ENCODE data around the gene PPP6R3.

Gene PPP6R3

GRCh38 chr11:68498321-68498720 is 37.8 kb downstream of the PPP6R3 start:
- no peak for DNase-seq

DNA sequence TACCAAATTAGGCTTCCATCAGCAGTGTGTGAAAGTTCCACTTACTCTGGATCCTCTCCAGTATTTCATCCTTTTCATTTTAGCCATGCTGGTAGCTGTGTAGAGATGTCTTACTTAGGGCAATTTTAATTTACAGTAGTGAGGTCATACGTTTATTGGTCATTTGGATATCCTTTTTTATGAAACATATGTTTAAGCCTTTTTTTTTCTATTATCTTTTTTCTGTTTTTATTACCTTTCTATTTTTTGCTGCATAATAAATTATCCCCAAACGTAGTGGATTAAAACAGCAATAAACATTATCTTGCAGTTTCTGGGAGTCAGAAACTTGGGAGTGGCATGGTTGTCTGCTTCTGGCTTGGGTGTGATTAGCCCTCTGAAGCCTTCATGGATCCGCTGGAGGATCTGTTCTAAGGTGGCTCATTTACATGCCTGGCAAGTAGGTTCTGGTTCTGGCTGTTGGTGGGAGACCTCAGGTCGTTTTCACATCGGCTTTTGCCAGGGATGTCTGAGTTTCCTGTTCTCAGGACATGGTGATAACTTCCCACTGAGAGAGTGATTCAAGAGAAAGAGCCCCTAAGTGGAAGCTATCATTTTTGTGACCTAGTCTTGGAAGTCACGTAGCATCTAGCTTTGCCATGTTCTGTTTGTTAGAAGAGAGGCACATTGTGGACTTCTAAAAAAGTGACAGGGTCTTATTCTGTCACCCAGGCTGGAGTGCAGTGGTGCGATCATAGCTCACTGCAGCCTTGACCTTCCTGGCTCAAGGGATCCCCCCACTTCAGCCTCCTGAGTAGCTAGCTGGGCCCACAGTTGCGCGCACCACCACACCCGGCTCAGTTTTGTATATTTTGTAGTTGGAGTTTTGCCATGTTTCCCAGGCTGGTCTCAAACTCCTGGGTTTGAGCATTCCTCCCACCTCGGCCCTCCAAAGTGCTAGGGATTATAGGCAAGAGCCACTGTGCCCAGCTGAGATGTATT is 38.6 kb downstream of the PPP6R3 start:
- no peak for DNase-seq

DNA sequence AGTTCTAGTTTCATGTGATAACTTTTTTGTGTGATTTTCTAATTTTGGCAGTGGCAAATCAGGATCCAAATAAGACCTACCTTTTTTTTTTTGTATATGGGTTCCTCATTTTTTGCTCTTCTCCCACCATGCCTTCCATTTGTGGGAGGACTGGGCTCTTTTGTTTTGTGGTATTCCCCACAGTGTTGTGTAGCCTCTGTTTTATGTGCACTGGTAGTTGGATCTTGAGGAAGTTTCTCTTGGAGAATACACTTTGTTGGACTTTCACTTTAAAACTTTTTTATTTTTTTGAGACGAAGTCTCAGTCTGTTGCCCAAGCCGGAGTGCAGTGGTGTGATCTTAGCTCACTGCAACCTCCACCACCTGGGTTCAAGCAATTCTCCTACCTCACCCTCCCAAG is 39.7 kb downstream of the PPP6R3 start:
- no peak for DNase-seq

GRCh38 chr11:68501813-68502212 is 41.3 kb downstream of the PPP6R3 start:
- no peak for DNase-seq

- DNase-seq = no peak
Observed at GRCh38 chr11:68503251-68503687, 42.7 kb downstream of the PPP6R3 start.

- DNase-seq = no peak
Observed at GRCh38 chr11:68503792-68504191, 43.2 kb downstream of the PPP6R3 start.

DNA sequence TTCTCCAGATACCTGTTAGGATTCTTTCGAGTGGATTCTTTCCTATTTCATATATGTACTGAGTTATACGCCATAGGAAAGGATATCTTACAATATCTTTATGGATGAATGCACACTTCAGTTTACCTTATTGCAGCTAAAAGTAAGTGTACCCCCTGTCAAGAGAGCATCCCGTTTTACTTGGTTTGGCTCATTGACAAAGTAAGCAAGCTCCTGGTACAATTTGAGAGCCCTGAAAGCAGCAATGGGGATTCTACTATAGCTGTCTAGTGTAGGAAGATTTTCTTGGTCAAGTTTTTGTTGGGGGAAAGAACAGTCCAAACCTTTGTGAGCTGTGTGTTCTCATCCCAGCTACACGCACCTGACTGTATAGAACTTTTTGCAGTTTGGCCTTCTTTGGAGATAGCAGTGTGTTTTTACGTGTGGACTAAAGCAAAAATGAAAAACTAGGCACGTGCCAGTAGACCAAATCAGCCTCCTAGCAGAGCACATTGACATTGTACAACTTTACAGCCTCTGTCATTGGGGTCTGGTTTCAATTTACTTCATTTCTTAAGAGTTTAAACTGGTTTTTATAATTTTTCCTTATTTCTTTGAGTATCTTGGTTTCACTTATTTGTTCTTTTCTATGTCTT is 44.0 kb downstream of the PPP6R3 start:
- no peak for DNase-seq

- DNase-seq = no peak
Observed at GRCh38 chr11:68505596-68505995, 45.0 kb downstream of the PPP6R3 start.

GRCh38 chr11:68506908-68507307 is 46.4 kb downstream of the PPP6R3 start:
- DNase-seq = no peak

- no peak for DNase-seq
Observed at GRCh38 chr11:68508425-68508824, 47.9 kb downstream of the PPP6R3 start.

DNA sequence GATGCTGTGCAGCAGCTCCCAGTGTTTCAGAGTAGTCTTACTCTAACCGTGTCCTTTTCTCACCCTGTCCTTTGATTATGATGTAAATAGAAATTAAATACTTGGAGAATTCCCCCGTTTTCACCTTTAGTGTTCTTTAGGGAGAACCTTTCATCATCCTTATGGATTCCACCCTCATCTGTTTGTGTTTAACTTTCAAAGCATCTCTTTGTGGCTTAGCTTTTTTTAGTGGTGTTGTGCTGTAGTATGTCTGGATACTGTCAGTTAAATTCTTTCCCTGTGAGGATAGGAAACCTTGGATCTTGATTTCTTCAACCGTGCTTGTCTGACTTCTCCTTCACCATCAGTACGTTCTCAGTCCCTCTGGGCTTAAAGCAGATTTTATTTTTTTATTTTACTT is 48.5 kb downstream of the PPP6R3 start:
- no peak for DNase-seq

DNA sequence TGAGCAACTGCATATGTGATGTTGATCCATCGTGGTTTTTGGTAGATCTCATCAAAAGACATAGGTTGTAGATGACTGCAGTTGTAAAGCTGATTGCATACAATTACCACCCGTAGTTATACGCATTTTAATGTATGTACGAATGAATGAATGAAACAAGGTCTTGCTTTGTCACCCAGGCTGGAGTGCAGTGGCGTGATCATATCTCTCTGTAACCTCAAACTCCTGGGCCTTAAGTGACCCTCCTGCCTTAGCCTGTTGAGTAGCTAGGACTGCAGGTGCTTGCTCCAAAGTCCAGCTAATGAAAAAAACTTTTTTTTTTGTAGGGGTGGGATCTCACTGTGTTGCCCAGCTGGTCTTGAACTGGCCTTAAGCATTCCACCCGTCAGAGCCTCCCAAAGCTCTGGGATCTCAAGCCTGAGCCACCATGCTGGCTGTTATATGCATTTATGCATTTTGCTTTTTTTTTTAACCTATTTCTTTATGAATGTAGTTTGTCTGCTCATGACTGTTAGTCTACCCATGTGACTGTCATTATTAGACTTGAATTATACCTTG is 53.5 kb downstream of the PPP6R3 start:
- no peak for DNase-seq

DNA sequence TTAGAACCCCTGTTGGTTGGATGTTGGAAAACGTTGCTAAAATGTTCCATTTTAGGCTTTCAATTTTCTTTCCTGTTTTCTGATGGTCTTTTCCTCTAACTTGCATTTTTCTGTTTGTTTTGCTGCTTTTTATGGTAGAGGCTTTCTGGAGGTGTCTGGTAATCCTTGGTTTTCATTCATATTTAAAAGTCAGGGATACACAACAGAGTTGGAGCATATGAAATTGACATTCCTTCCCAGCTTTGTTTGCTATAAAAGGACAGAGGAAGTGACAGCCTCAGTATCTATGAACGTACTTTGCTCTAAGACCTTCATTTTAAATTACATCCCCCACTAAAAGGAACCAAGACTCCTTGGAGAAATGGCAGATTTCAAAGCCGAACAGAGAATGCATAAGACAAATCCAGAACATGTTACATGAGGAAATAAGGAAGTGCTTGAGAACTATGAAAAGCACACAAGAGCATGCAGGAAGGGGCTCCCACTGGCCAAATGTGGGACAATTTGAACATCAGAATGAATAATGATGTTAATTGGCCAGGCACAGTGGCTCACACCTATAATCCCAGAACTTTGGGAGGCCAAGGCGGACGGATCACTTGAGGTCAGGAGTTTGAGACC is 56.7 kb downstream of the PPP6R3 start:
- DNase-seq = no peak

GRCh38 chr11:68518191-68518590 is 57.6 kb downstream of the PPP6R3 start:
- no peak for DNase-seq

DNA sequence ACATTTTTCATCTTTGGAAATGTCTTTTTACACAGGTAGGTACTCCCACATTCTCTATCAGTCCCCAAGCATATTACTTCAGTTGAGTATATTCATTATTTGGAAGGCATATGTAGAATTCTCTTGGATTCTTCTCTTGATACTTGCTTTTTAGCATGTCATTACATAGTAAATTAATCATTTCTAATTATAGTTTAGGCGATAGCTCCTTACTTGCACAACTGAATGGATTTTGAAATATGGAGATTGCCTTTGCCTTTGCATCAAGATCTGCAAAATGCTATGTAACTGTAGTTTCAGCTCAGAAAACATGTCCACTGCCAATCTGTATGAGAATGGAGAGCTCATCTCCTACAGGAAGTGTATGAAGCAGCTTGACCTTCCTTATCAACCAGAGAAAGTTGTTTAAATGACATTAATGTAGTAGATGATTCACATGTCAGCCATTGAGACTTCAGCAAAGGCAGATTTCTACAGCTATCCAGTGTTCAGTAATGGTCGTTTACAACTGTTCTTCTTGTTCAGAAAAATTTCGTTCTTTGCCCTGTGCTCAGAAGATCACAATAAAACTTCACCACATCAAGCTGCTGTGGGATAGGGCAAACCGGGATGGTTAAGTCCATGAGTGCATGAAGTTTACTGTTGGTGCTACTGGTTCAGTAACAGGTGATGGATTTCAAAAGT is 61.6 kb downstream of the PPP6R3 start:
- DNase-seq = no peak

DNA sequence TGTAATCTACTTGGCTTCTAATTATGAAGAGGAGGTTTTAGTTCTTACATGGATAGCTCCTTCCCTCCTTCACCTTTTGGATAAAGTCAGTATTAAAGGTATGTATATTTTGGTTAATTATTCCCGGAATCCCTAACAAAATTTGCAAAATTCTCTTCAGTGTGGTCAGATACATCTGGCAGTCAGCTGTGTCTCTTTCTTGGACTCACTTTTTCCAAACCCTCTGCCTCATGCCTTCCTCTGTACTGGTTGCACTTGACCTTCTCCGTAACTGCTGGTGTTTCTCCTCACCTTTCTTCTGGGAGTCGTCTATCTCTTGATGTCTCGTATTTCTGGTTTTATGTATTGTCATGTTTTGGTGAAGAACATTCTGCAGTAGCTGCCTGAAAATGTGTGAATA is 62.5 kb downstream of the PPP6R3 start:
- DNase-seq = no peak

GRCh38 chr11:68523743-68524142 is 63.2 kb downstream of the PPP6R3 start:
- no peak for DNase-seq

DNA sequence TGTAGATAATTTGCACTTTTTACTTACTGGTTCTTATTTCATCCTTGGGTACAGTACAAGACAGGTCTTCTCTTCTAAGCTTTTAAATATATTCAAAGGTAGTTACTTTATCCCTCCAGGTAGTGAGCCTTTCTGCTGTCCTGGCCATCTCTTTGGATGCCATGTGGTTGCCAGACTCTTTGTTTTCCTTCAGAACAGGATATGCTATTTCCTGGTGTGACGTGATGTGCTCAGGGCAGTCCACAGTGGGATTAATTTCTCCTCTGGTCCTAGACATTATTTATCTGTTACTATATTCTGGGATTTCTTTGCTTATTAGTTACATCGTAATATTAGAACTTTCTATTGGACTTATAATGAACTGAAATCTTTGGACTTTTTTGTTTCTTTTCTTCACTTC is 63.7 kb downstream of the PPP6R3 start:
- DNase-seq = no peak

- no peak for DNase-seq
Observed at GRCh38 chr11:68524681-68525080, 64.1 kb downstream of the PPP6R3 start.

- no peak for DNase-seq
Observed at GRCh38 chr11:68525336-68525735, 64.8 kb downstream of the PPP6R3 start.

DNA sequence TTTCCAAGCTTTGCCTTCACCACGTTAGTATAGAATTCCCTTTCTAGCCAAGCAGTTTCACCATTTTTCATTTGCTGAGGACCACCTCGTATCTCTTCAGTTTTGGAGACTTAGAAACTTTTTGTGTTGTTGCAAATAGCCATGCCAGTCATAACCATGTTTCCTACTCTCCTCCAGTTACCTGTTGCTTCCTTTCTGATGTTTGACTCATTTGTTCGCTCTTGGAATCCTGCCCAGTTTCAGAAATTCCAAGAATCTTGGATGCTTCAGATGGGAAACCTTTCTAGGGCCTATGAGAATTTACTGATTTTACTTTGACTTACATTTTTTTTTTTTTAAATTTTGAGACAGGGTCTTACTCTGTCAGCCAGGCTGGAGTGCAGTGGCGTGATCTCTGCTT is 65.4 kb downstream of the PPP6R3 start:
- no peak for DNase-seq

DNA sequence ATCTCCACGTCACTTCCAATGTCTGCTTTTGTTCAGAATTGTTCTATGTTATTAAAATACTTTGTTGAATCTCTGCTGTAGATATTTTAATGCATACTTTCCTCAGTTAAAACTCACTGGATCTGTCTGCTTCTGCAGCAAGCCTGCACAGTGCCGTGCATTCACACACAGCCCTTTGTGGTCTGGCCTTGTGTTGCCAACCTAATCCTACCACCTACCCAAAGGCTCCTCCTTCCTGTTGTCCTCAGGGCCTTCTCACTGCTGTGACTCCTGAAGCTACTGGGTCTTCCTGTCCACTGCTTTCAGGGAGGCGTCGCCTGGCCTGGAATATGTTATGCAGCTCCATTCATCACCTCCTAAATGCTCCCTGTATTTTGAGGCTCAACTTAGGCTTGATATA is 67.0 kb downstream of the PPP6R3 start:
- no peak for DNase-seq

GRCh38 chr11:68528630-68529029 is 68.1 kb downstream of the PPP6R3 start:
- no peak for DNase-seq

All from NCI-H2227 treated with DMSO at 0.1 percent for 48 hours (cell line).